HEK293 (cell line): ENCODE data around the gene FXYD5.

Experiments used
- CTCF ChIA-PET: fragments of 350-600 bp; formaldehyde crosslinking; extraction: SDS; loops from one replicate; lab custom pipeline; 2021; ENCODE audit warnings: antibody characterized with exemption; lab: Yijun Ruan, JAX
- POLR2A ChIA-PET: fragments of 300-600 bp; formaldehyde crosslinking; extraction: SDS; loops from one replicate; lab custom pipeline; 2020; ENCODE audit warnings: antibody characterized with exemption, inconsistent platforms; lab: Yijun Ruan, JAX
- H3K27ac ChIP-seq: fragments of 200-500 bp; sonication (Bioruptor generic); 2 replicates; pipeline ENCODE4 v1.5.1; 2014; ENCODE audit warnings: low read depth, low read length, control low read depth, inconsistent platforms; ENCODE audit errors: extremely low read depth
- H3K36me3 ChIP-seq, 2 experiments: fragments of 200-500 bp in 1 of 2; sonication (Bioruptor generic) in 1 of 2; 1 replicate in 1 of 2; 2 replicates in 1 of 2; pipeline ENCODE4 v1.5.1; 2014 to 2017; ENCODE audit warnings: inconsistent platforms in 2 of 2, low read length in 2 of 2; ENCODE audit not compliant: control insufficient read depth in 2 of 2, insufficient read depth in 1 of 2
- H3K4me1 ChIP-seq: fragments of 200-500 bp; sonication (Bioruptor generic); 2 replicates; pipeline ENCODE4 v1.5.1; 2014; ENCODE audit warnings: mild to moderate bottlenecking, low read length, inconsistent platforms; ENCODE audit not compliant: control insufficient read depth, insufficient read depth
- H3K4me3 ChIP-seq: 2 replicates; pipeline ENCODE4 v1.5.1; 2011; ENCODE audit warnings: low read depth, mild to moderate bottlenecking, control low read depth, low read length, moderate library complexity
- H3K9me3 ChIP-seq: fragments of 200-500 bp; sonication (Bioruptor generic); 2 replicates; pipeline ENCODE4 v1.5.1; 2014; ENCODE audit warnings: low read depth, low read length, inconsistent platforms; ENCODE audit not compliant: control insufficient read depth, insufficient read depth
- HOXD13 ChIP-seq: sonication (generic); formaldehyde crosslinking; IDR thresholded peaks from 2 replicates; pipeline ENCODE4 v1.8.0; 2022; ENCODE audit warnings: missing genetic modification reagents, borderline replicate concordance
- IKZF3 ChIP-seq: fragments of 450-650 bp; IDR thresholded peaks from 2 replicates; pipeline ENCODE4 v1.5.0; 2018; ENCODE audit warnings: missing biosample characterization, mild to moderate bottlenecking, missing genetic modification characterization, moderate library complexity
- KLF1 ChIP-seq: fragments of 450-650 bp; formaldehyde crosslinking; IDR thresholded peaks from 2 replicates; pipeline ENCODE4 v1.5.1; 2016; ENCODE audit warnings: missing biosample characterization, missing genetic modification characterization
- SCRT2 ChIP-seq: fragments of 450-650 bp; formaldehyde crosslinking; IDR thresholded peaks from 2 replicates; pipeline ENCODE4 v1.5.1; 2016; ENCODE audit warnings: missing biosample characterization, missing genetic modification characterization
- TCF7L2 ChIP-seq: IDR thresholded peaks from 2 replicates; pipeline ENCODE4 v1.6.1; 2011; ENCODE audit warnings: low read depth, mild to moderate bottlenecking, inconsistent platforms, low read length, moderate library complexity, borderline replicate concordance
- TRIM28 ChIP-seq: IDR thresholded peaks from 2 replicates; pipeline ENCODE4 v1.6.1; 2011; ENCODE audit warnings: low read length, control low read depth, borderline replicate concordance
- YY2 ChIP-seq: fragments of 450-650 bp; formaldehyde crosslinking; IDR thresholded peaks from 2 replicates; pipeline ENCODE4 v1.5.1; 2016; ENCODE audit warnings: missing biosample characterization, missing genetic modification characterization
- ZBTB48 ChIP-seq: fragments of 450-650 bp; formaldehyde crosslinking; IDR thresholded peaks from 2 replicates; pipeline ENCODE4 v1.5.1; 2016; ENCODE audit warnings: missing biosample characterization, missing genetic modification characterization
- ZFHX2 ChIP-seq: fragments of 450-650 bp; formaldehyde crosslinking; conservative IDR thresholded peaks from 2 replicates; pipeline ENCODE4 v1.5.1; 2016; ENCODE audit warnings: missing biosample characterization, missing genetic modification characterization
- ZIC2 ChIP-seq: fragments of 450-650 bp; formaldehyde crosslinking; IDR thresholded peaks from 2 replicates; pipeline ENCODE4 v1.5.1; 2016; ENCODE audit warnings: missing biosample characterization, missing genetic modification characterization
- ZNF140 ChIP-seq: fragments of 450-650 bp; formaldehyde crosslinking; IDR thresholded peaks from 2 replicates; pipeline ENCODE4 v1.5.1; 2016; ENCODE audit warnings: missing biosample characterization, missing genetic modification characterization
- ZNF223 ChIP-seq: fragments of 450-650 bp; formaldehyde crosslinking; IDR thresholded peaks from 2 replicates; pipeline ENCODE4 v1.5.1; 2016; ENCODE audit warnings: missing biosample characterization, missing genetic modification characterization
- ZNF239 ChIP-seq: fragments of 450-650 bp; formaldehyde crosslinking; IDR thresholded peaks from 2 replicates; pipeline ENCODE4 v1.5.1; 2016; ENCODE audit warnings: missing biosample characterization, missing genetic modification characterization
- ZNF24 ChIP-seq: fragments of 450-650 bp; formaldehyde crosslinking; IDR thresholded peaks from 2 replicates; pipeline ENCODE4 v1.5.1; 2016; ENCODE audit warnings: missing biosample characterization, missing genetic modification characterization
- ZNF423 ChIP-seq: fragments of 450-650 bp; formaldehyde crosslinking; IDR thresholded peaks from 2 replicates; pipeline ENCODE4 v1.5.1; 2016; ENCODE audit warnings: missing biosample characterization, missing genetic modification characterization
- ZNF529 ChIP-seq: fragments of 450-650 bp; formaldehyde crosslinking; IDR thresholded peaks from 2 replicates; pipeline ENCODE4 v1.5.1; 2017; ENCODE audit warnings: missing genetic modification characterization, missing biosample characterization; ENCODE audit not compliant: insufficient replicate concordance
- ZNF530 ChIP-seq: fragments of 450-650 bp; formaldehyde crosslinking; IDR thresholded peaks from 2 replicates; pipeline ENCODE4 v1.5.1; 2016; ENCODE audit warnings: low read depth, missing biosample characterization, missing genetic modification characterization
- ZNF544 ChIP-seq: fragments of 450-650 bp; formaldehyde crosslinking; IDR thresholded peaks from 2 replicates; pipeline ENCODE4 v1.5.0; 2017; ENCODE audit warnings: missing biosample characterization, missing genetic modification characterization
- ZNF549 ChIP-seq: fragments of 450-650 bp; IDR thresholded peaks from 2 replicates; pipeline ENCODE4 v1.5.1; 2018; ENCODE audit warnings: missing biosample characterization, missing genetic modification characterization, mild to moderate bottlenecking, inconsistent platforms, moderate library complexity
- ZNF560 ChIP-seq: fragments of 450-650 bp; formaldehyde crosslinking; IDR thresholded peaks from 2 replicates; pipeline ENCODE4 v1.5.1; 2017; ENCODE audit warnings: missing biosample characterization, missing genetic modification characterization, borderline replicate concordance
- ZNF701 ChIP-seq: fragments of 450-650 bp; formaldehyde crosslinking; IDR thresholded peaks from 2 replicates; pipeline ENCODE4 v1.5.1; 2016; ENCODE audit warnings: missing biosample characterization, missing genetic modification characterization
- ZNF830 ChIP-seq: fragments of 450-650 bp; IDR thresholded peaks from 2 replicates; pipeline ENCODE4 v1.5.0; 2018; ENCODE audit warnings: missing biosample characterization, missing genetic modification characterization, low read depth, mild to moderate bottlenecking, moderate library complexity
- TF ChIP-seq, protein P1 (sequence below): fragments of 450-650 bp; formaldehyde crosslinking; IDR thresholded peaks from 2 replicates; pipeline ENCODE4 v1.5.1; 2016; ENCODE audit warnings: missing biosample characterization, missing genetic modification characterization
- TF ChIP-seq, protein P2 (sequence below): fragments of 450-650 bp; formaldehyde crosslinking; IDR thresholded peaks from 2 replicates; pipeline ENCODE4 v1.5.1; 2016; ENCODE audit warnings: missing biosample characterization, missing genetic modification characterization
- TF ChIP-seq, protein P3 (sequence below): fragments of 450-650 bp; formaldehyde crosslinking; IDR thresholded peaks from 2 replicates; pipeline ENCODE4 v1.5.1; 2016; ENCODE audit warnings: missing biosample characterization, missing genetic modification characterization
- TF ChIP-seq, protein P4 (sequence below): fragments of 450-650 bp; formaldehyde crosslinking; IDR thresholded peaks from 2 replicates; pipeline ENCODE4 v1.5.1; 2016; ENCODE audit warnings: missing biosample characterization, missing genetic modification characterization

Gene FXYD5

GRCh38 chr19:35144600-35145436 is 9.7 kb upstream of the FXYD5 start (continued):
- TF ChIP-seq ZFHX2 (peak; percentile 98), ZNF560 (tag by site-specific recombination) (no peak), ZNF423 (no peak), KLF1 (peak; percentile 83), ZNF530 (tag by site-specific recombination) (no peak), ZNF701 (tag by site-specific recombination) (no peak), ZNF544 (tag by site-specific recombination) (0 out of 2 replicates have a peak, but pooled peaks have one; percentile 51), ZBTB48 (peak; percentile 94), ZNF529 (no peak), HOXD13 (CRISPR knock-in tag) (no peak), ZNF239 (tag by site-specific recombination) (no peak), ZNF140 (tag by site-specific recombination) (no peak), ZNF24 (tag by site-specific recombination) (no peak)
- TF ChIP-seq, protein P1, sequence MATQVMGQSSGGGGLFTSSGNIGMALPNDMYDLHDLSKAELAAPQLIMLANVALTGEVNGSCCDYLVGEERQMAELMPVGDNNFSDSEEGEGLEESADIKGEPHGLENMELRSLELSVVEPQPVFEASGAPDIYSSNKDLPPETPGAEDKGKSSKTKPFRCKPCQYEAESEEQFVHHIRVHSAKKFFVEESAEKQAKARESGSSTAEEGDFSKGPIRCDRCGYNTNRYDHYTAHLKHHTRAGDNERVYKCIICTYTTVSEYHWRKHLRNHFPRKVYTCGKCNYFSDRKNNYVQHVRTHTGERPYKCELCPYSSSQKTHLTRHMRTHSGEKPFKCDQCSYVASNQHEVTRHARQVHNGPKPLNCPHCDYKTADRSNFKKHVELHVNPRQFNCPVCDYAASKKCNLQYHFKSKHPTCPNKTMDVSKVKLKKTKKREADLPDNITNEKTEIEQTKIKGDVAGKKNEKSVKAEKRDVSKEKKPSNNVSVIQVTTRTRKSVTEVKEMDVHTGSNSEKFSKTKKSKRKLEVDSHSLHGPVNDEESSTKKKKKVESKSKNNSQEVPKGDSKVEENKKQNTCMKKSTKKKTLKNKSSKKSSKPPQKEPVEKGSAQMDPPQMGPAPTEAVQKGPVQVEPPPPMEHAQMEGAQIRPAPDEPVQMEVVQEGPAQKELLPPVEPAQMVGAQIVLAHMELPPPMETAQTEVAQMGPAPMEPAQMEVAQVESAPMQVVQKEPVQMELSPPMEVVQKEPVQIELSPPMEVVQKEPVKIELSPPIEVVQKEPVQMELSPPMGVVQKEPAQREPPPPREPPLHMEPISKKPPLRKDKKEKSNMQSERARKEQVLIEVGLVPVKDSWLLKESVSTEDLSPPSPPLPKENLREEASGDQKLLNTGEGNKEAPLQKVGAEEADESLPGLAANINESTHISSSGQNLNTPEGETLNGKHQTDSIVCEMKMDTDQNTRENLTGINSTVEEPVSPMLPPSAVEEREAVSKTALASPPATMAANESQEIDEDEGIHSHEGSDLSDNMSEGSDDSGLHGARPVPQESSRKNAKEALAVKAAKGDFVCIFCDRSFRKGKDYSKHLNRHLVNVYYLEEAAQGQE (tag by site-specific recombination): no peak
- TF ChIP-seq, protein P2, sequence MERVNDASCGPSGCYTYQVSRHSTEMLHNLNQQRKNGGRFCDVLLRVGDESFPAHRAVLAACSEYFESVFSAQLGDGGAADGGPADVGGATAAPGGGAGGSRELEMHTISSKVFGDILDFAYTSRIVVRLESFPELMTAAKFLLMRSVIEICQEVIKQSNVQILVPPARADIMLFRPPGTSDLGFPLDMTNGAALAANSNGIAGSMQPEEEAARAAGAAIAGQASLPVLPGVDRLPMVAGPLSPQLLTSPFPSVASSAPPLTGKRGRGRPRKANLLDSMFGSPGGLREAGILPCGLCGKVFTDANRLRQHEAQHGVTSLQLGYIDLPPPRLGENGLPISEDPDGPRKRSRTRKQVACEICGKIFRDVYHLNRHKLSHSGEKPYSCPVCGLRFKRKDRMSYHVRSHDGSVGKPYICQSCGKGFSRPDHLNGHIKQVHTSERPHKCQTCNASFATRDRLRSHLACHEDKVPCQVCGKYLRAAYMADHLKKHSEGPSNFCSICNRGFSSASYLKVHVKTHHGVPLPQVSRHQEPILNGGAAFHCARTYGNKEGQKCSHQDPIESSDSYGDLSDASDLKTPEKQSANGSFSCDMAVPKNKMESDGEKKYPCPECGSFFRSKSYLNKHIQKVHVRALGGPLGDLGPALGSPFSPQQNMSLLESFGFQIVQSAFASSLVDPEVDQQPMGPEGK (tag by site-specific recombination): peak; percentile 74
- TF ChIP-seq, protein P3, sequence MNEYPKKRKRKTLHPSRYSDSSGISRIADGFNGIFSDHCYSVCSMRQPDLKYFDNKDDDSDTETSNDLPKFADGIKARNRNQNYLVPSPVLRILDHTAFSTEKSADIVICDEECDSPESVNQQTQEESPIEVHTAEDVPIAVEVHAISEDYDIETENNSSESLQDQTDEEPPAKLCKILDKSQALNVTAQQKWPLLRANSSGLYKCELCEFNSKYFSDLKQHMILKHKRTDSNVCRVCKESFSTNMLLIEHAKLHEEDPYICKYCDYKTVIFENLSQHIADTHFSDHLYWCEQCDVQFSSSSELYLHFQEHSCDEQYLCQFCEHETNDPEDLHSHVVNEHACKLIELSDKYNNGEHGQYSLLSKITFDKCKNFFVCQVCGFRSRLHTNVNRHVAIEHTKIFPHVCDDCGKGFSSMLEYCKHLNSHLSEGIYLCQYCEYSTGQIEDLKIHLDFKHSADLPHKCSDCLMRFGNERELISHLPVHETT (tag by site-specific recombination): 0 out of 2 replicates have a peak, but pooled peaks have one; percentile 22

GRCh38 chr19:35146746-35147459 is 7.6 kb upstream of the FXYD5 start:
- Histone ChIP-seq H3K4me1 (peaks cover 27% of the 10 kb centered on the region), H3K27ac (no peak overlapping the region), H3K4me3 (no peak overlapping the region), H3K36me3 (no peaks in the 10 kb centered on the region), H3K9me3 (no peaks in the 10 kb centered on the region)
- ChIA-PET CTCF (interaction anchor here (0.5 to 4.0 kb wide), 6 partner anchors 12 to 502 kb away, joined by 3 to 32 read pairs (median 3); partner anchors contain the start of gene LGI4), POLR2A (no interaction called here)
- TF ChIP-seq ZNF223 (tag by site-specific recombination) (no peak), YY2 (tag by site-specific recombination) (no peak), IKZF3 (tag by site-specific recombination) (no peak), ZNF549 (no peak), TCF7L2 (no peak), ZIC2 (tag by site-specific recombination) (0 out of 2 replicates have a peak, but pooled peaks have one; percentile 30), TRIM28 (peak; percentile 22; the same call in 1 of the 2 replicates), SCRT2 (tag by site-specific recombination) (peak; percentile 63), ZNF830 (tag by site-specific recombination) (no peak)
- TF ChIP-seq, protein P4, sequence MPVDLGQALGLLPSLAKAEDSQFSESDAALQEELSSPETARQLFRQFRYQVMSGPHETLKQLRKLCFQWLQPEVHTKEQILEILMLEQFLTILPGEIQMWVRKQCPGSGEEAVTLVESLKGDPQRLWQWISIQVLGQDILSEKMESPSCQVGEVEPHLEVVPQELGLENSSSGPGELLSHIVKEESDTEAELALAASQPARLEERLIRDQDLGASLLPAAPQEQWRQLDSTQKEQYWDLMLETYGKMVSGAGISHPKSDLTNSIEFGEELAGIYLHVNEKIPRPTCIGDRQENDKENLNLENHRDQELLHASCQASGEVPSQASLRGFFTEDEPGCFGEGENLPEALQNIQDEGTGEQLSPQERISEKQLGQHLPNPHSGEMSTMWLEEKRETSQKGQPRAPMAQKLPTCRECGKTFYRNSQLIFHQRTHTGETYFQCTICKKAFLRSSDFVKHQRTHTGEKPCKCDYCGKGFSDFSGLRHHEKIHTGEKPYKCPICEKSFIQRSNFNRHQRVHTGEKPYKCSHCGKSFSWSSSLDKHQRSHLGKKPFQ (tag by site-specific recombination): no peak
